NCI-H345 treated with DMSO at 0.1 percent for 48 hours (cell line): ENCODE results near the gene RPL39.
"Not testable (repeated sequence)": the region's sequence is repeated elsewhere in the genome, so short reads cannot be mapped to it uniquely, and the experiment has no call there.

Experiments used
- DNase-seq: peaks from one replicate; lab custom pipeline; 2025; ENCODE audit not compliant: unreplicated experiment; lab: John Stamatoyannopoulos, UW

Gene RPL39

DNA sequence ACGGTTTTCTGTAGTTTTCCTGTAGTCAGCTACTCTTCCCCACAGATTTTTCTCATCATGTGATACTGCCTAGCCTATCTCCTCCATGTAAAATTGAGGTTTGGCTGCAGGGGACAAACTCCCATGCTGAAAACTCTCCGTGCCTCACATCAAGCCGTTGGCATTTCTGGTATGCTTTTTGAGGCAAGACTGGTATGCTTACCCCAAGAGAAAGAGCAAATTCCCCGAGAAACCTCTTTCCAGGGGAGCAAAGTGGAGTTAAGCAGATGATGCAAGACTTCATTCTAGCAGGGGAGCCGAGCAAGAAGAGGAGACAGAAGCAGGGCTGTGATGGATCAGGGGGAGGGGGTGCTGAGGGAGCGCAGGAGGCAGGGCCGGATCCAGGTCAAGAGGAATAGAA, 28.2 kb downstream of the RPL39 start:
- no peak for DNase-seq

DNA sequence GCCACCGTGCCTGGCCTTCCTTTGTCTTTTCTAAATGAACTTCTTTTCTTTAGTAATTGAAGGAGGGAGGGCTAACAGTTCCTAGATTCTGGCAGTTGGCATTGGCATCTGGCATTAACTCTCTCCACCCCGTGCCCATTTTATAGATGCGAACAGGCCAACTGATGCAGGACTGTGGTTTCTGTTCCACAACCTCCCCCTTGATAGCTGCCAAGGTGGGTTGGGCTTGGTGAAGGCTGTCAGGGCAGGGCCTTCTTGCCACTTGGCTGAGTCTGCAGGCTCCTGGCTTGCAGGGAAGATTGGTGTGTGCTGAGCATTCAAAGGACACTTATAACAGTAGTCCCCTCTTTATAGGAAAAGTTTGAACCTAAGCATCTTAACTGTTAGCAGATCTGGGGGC, 28.7 kb downstream of the RPL39 start:
- no peak for DNase-seq

DNA sequence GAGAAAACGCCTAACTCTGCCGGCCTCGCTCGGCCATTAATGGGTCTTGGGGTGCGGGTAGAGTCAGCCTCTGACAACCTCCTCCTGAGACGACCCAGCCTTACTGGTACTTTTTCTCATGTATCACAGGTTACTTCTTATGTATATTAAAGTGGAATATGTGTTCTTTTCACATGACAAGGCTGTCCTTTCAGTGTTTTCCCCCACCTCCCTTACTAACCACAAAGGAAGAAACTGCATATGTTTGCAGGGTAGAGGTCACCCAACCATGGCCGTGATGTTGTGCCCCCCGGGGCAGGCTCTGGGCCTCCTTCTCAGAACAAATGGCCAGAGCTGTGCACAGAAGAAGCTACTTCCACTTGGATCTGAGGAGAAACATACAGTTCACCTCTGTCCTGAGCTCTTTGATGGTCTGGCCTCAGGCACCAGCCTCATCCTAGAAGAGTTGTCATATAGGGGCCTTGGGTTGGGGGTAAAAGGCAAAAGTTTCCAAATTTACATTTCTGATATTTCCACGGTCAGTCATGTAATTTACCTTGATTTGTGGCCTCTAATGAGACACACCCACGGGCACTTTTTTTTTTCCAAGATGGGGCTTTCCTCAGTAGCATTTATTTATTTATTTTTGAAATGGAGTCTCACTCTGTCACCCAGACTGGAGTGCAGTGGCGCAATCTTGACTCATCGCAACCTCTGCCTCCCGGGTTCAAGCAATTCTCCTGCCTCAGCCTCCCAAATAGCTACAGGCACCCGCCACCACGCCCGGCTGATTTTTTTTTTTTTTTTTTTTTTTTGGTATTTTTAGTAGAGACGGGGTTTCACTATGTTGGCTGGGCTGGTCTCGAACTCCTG, 31.2 kb downstream of the RPL39 start:
- DNase-seq, result no peak

GRCh38 chrX:119759248-119759766, 32.1 kb downstream of the RPL39 start:
- DNase-seq, result no peak

DNA sequence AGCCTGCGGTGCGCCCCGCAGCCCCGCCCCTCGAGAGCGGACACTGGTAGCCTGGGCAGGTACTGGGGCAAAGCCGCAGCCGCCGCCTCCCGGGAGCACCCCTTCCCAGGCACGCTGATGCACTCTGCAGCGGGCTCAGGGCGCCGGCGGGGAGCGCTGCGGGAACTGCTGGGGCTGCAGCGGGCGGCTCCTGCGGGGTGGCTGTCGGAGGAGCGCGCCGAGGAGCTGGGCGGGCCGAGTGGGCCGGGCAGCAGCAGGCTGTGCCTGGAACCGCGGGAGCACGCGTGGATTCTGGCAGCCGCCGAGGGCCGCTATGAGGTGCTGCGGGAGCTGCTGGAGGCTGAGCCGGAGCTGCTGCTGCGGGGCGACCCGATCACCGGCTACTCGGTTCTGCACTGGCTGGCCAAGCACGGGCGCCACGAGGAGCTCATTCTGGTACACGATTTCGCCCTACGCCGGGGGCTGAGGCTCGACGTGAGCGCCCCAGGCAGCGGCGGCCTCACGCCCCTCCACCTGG, 32.6 kb downstream of the RPL39 start:
- DNase-seq, result no peak

DNA sequence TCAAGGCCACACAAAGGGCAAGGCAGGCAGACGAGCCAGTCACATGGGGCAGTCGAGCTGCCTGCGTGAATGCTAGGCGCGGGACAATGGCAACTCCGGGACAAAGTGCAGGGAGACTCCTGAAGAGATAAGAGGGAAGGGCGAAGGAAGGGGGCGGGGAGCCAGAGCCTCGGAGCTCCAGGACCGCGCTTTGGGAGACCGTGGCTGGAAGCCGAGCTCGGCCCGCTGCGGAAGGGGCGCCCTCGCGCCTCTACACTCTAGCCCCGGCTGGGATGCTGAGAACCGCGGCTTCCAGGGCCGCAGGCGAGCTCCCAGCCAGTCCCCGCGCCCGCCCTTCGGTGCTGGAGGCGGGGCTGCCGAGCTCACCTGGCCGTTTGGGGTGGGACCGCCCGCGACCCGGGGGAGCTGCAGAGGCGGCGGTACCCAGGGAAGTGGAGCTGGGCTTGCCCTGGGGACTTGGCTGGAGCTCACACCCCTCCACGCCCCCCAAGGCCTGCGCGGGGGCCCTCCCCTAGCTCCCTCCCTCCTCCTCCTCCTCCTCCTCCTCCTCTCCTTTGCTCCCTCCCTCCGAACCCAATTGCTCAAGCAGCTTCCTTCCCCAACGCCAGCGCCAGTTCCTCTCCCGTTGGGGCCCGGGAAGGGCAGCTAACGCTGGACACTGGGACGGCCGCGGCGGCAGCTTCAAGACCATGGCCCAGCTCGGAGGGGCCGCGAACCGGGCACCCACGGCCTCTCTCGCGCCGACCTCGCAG, 33.3 kb downstream of the RPL39 start, which contains the start of gene SOWAHD:
TSS of gene SOWAHD (plus strand) at position 610 of the 752 bp plus-strand sequence. CDS start at position 690, 80 bp downstream.
- DNase-seq, result no peak

GRCh38 chrX:119757646-119757978, 33.8 kb downstream of the RPL39 start:
- no peak for DNase-seq

GRCh38 chrX:119756926-119757635, 34.3 kb downstream of the RPL39 start:
- DNase-seq, result no peak

DNA sequence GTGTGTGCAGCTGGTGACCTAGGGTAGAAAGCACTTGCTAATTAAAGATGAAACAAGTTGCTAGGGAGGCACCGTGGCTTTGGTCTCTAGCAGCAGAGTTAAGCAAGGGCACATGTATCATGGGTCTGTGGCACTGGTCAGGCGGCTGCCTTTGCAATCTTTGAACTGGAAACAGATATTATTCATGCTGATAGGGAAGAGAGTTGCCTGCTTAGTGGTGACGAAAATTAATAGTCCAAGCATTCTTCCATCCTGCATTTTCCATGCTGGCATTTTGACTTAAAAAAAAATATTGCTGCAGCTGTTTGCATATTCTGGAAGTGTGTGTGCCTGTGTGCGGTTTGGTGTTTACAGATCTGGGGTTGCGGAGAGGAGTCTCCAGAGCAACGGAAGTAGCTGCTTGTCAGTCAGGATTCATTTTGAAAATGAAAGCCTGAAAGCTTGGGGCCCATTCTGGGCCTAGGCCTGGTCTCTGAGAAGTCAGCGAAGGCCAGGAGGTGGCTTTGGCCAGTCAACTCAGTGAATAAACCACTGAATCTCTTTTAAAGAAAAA, 35.4 kb downstream of the RPL39 start:
- DNase-seq, result no peak

GRCh38 chrX:119753639-119754257, 37.7 kb downstream of the RPL39 start:
- no peak for DNase-seq

DNA sequence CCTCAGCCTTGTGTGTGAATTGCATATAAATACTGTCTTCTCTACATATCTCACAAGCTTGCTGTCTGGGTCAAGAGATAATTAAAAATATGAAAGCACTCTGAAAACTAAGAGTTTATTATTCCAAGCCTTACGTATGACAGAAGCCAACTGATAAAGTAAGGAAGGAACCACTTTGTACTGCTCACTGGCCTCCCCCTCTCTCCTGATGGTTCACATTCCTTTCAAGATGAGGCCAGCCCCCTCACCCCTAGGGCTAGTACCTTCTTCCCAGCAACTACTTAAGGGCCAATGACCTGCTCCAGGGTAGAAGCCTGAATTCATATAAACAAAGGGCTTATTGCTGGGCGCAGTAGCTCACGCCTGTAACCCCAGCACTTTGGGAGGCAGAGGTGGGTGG, 38.4 kb downstream of the RPL39 start:
- DNase-seq, result no peak

GRCh38 chrX:119750751-119751150, 40.7 kb downstream of the RPL39 start:
- not testable (repeated sequence) for DNase-seq

DNA sequence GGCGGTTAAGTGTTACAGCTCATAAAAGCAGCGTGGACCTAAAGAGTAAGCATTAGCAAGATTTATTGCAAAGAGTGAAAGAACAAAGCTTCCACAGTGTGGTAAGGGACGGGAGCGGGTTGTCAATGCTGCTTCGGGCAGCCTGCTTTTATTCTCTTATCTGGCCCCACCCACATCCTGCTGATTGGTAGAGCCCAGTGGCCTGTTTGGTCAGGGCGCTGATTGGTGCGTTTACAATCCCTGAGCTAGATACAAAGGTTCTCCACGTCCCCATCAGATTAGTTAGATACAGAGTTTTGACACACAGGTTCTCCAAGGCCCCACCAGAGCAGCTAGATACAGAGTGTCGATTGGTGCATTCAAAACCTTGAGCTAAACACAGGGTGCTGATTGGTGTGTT, 41.3 kb downstream of the RPL39 start:
- DNase-seq, result not testable (repeated sequence)

- DNase-seq, result no peak
These were observed 46.1 kb downstream of the RPL39 start for GRCh38 chrX:119745283-119745848.

DNA sequence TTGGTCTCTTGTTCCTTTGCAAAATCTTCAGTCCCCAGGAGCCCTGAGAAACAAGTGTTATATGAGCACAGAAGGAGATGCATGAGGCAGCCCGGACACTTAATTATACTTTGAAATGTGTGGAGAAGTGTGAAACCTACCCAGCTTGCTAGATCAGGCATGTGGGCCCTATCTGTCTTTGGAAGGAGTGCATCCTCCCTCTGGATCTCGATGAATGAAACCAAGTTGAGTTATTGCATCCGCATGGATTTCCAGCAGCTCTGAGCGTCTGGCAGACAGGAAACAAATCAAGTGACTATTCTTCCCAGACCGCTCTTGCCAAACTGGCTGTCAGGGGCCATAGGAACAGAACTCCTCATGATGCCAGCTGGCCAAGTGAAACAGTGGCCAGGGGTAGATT, 52.7 kb downstream of the RPL39 start:
- no peak for DNase-seq
